ENCODE data around the gene TRIM2. TPM values are rescaled to one million over a fixed set of nuclear protein-coding genes. Genes with fewer than 3 reads are reported as not detected.

Gene TRIM2
- total RNA-seq, 4 donors from 2014 or later: 25.9 to 121 (median 45.6) TPM

GRCh38 chr4:153349206-153349805, 145.1 kb downstream of the TRIM2 start:
- Histone ChIP-seq H3K4me1 (no peaks in the 10 kb centered on the region), H3K36me3 (no peaks in the 10 kb centered on the region), H3K9me3 (no peaks in the 10 kb centered on the region), H3K4me3 (no peak overlapping the region), H3K27ac (no peak overlapping the region), H3K27me3 (no peaks in the 10 kb centered on the region)
- DNase-seq: no peak
- TF ChIP-seq POLR2A (IDR thresholded peaks at IDR 0.05) (no peak), CTCF (IDR thresholded peaks at IDR 0.05) (no peak)
- intact Hi-C loops (cut with DNase I; ENCODE audit: low total_unique reads): no loop called here

- no peak for DNase-seq
- no peak for TF ChIP-seq CTCF (IDR thresholded peaks at IDR 0.05)
- TF ChIP-seq POLR2A (IDR thresholded peaks at IDR 0.05): no peak
- Histone ChIP-seq H3K9me3 (no peaks in the 10 kb centered on the region), H3K4me1 (no peaks in the 10 kb centered on the region), H3K4me3 (no peak overlapping the region), H3K27ac (no peak overlapping the region), H3K27me3 (no peaks in the 10 kb centered on the region), H3K36me3 (no peaks in the 10 kb centered on the region)
- intact Hi-C loops (cut with DNase I; ENCODE audit: low total_unique reads): no loop called here
Observed at GRCh38 chr4:153362184-153362583, 157.9 kb downstream of the TRIM2 start.

GRCh38 chr4:153364061-153364460, 159.8 kb downstream of the TRIM2 start:
- intact Hi-C loops (cut with DNase I; ENCODE audit: low total_unique reads): no loop called here
- Histone ChIP-seq H3K27me3 (no peaks in the 10 kb centered on the region), H3K9me3 (no peaks in the 10 kb centered on the region), H3K27ac (no peak overlapping the region), H3K36me3 (no peaks in the 10 kb centered on the region), H3K4me1 (no peaks in the 10 kb centered on the region), H3K4me3 (no peak overlapping the region)
- TF ChIP-seq CTCF (IDR thresholded peaks at IDR 0.05) (no peak), POLR2A (IDR thresholded peaks at IDR 0.05) (no peak)
- no peak for DNase-seq

GRCh38 chr4:153365003-153365402, 160.8 kb downstream of the TRIM2 start:
- Histone ChIP-seq H3K4me3 (no peak overlapping the region), H3K4me1 (no peaks in the 10 kb centered on the region), H3K27me3 (no peaks in the 10 kb centered on the region), H3K36me3 (no peaks in the 10 kb centered on the region), H3K9me3 (no peaks in the 10 kb centered on the region), H3K27ac (no peak overlapping the region)
- intact Hi-C loops (cut with DNase I; ENCODE audit: low total_unique reads): no loop called here
- DNase-seq: no peak
- no peak for TF ChIP-seq CTCF (IDR thresholded peaks at IDR 0.05)
- TF ChIP-seq POLR2A (IDR thresholded peaks at IDR 0.05): no peak

GRCh38 chr4:153366486-153366885, 162.2 kb downstream of the TRIM2 start:
- Histone ChIP-seq H3K4me3 (no peak overlapping the region), H3K36me3 (no peaks in the 10 kb centered on the region), H3K9me3 (no peaks in the 10 kb centered on the region), H3K27ac (no peak overlapping the region), H3K27me3 (no peaks in the 10 kb centered on the region), H3K4me1 (no peaks in the 10 kb centered on the region)
- no peak for TF ChIP-seq CTCF (IDR thresholded peaks at IDR 0.05)
- TF ChIP-seq POLR2A (IDR thresholded peaks at IDR 0.05): no peak
- DNase-seq: no peak
- intact Hi-C loops (cut with DNase I; ENCODE audit: low total_unique reads): no loop called here

Measured in uterus (tissue), 4 donors.